ENCODE results near the gene KYNU.
"Not testable (repeated sequence)": the region's sequence is repeated elsewhere in the genome, so short reads cannot be mapped to it uniquely, and the experiment has no call there.

Gene KYNU

DNA sequence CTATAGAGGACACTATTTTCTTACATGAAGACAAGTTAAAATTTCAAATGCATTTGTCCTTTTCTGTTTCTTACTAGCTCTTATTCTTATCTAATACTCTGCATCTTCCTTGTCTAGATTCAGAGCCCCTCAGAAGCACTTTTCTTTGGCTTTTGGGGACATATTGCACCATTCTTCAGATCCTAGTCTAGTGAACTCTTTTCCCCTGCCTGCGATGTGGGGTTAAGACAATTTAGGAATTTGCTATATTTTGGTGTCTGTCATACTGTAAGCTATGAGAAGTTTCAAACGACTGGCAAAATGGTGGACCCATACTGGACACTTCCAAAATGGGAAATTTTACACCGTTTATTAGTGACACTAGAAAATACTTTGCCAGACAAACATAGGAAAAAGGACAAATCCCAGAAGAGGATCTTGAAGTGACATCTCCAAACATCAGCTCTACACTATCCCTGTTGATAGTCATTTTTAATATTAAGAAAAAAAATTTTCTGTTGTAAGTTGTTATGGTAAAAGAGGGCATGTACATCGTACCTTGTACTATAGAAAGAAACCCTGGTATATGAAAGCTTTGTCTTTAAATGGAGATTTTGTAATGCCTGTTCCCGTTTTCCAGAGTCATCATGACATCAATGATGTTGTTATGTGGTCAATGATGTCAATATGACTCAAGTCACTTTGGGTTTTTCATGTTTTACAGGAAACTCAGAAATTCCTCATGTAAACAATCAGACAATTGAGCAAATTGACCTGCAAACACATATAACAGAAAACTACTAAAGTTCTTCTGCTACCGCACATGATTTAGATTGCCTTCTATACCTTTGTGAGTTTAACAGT, 4.4 kb upstream of the KYNU start:
- DNase-seq, result no peak

DNA sequence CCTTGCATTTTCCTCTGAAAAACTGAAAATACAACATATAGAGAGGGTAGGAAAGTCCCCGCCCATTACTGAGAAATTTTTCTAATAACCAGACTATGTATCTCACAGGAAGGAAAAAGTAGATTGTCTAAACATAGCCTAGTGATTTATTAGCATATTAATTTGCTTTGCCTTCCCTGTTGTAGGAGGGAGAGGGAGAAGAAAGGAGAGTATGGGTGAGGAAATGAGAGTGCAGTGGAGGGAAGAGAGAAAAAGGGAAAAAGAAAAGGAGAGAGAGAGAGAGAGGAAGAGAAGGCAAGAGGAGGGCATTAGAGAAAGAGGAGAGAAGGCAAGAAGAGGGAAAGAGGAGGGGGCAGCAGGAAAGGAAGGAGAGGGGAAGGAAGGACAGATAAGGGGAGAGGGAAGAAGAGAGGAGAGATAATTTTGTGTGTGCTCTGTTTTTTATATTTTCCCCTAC, 3.6 kb upstream of the KYNU start:
- DNase-seq, result no peak

DNA sequence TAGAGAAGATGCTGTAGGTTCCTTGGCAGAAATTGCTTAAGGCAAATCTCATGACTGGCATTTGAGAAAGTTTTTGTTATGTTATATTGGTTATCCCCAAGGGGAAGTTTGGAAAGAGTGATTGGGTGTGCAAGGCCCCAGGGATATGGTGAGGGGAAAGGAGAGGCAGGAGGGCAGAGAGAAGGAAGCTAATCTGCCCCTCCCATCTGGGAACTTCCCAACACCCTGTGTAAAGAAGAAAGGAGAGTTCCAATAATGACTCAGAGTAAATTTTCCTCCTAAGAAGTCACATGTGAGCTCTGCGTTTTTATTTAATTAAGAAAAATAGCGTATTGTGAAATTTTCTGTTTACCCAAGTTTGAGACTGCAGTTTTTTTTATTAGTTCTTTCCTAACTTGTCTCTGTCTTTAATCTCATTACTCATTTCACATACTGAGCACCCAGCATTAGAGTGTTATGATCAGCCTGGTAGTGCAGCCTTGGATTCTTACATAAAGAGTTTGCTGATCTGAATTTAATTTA, 3.1 kb upstream of the KYNU start:
- DNase-seq, result no peak

DNA sequence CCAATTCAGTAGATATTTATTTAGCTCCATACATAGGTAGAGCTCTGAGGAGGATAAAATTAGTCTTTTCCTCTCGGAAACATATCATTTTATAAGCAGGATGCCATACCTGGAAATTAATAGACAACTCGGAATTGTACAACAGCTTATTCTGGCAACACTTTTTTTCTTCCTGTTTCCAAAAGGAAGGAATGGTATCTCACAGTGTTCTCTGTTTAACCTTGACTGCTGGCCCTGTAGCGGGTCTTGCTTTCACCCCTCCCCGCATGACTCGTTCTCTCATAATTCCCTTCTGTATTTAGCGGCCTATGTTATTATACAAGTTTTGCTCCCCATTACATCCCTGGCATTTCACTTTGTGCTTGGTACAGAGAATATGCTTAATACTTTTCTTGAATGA, 2.5 kb upstream of the KYNU start:
- no peak for DNase-seq

DNA sequence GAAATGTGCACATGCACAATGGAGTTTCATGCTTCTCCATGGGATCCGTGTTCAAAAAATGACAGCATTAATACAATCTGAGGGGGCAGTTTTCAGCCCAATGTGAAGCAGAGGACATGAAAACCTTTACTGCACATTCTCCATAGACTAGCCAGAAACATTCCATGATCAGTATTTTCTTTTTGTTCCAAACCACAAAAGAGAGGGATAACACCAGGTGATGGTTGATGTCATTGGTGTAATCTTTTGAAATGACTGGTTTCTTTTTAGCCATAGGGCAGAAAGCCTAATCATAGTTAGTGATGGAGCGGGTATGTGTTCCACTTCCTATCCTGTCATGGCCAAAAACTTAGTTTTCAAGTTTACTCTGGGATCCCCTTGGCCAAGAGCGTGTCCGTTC, 1.8 kb upstream of the KYNU start:
- DNase-seq, result no peak

GRCh38 chr2:142876423-142876822, 1.0 kb upstream of the KYNU start:
- no peak for DNase-seq

DNA sequence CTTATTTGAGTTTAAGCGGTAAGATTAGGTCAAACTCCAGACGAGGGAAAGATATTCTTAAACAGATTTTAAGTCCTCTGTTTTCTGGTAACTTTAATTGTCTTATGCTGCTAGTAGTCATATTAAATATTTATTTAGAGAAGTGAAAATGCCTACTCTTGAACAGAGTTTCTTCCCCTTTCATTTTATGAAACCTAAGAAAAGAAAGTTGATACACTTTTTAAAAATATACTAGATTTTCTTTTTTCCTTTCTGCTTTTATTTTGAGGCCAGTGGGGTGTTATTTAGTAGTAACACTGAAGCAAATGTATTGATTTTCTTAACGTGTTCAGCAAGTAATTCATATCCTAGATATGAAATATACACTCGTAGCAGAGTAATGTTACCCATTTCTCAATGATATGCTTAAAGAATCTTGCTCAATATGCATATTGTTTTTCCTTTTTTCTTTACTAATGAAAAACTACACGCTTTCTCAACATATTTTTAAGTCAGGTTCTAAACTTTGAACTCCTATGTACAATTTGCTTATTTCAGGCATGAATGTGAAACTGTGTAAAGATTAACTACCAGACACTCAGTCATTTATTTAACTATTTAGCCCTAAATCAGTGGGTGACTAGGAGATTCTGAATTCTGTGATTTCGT, 691 bp downstream of the KYNU start:
- no peak for DNase-seq

DNA sequence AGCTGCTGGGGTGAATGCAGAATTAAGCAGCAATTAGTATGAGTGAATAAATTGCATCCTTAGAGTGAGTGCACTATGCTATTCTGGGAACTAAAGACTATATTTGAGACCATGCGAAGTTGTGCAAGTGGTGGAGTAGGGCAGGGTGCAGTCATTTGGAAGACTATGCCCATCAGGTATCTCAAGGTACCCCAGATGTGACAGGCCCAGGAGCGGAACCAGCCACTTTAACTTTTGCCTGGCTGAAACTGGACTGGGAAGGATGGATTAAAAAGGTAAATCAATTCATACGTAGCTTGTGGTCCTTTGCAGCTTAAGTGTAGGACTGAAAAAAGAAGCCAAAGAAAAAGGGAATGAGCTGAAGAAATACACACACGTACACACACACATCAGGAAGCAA, 1.7 kb downstream of the KYNU start:
- no peak for DNase-seq

GRCh38 chr2:142880279-142880678, 2.8 kb downstream of the KYNU start:
- DNase-seq, result no peak

DNA sequence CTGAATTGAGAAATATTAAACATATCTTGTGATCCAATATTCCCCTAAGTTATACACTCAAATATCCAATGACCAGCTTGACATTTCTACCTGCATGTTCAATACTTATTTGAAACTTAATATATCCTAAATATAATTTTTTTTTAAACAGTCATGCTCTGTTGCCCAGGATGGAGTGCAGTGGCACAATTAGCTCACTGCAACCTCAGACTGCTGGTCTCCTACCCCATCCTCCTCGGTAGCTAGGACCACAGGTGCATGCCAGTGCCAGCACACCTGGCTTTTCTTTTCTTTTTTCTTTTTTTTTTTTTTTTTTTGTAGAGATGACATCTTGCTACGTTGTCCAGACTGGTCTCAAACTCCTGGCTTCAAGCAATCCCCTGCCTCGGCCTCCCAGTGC, 4.2 kb downstream of the KYNU start:
- no peak for DNase-seq

DNA sequence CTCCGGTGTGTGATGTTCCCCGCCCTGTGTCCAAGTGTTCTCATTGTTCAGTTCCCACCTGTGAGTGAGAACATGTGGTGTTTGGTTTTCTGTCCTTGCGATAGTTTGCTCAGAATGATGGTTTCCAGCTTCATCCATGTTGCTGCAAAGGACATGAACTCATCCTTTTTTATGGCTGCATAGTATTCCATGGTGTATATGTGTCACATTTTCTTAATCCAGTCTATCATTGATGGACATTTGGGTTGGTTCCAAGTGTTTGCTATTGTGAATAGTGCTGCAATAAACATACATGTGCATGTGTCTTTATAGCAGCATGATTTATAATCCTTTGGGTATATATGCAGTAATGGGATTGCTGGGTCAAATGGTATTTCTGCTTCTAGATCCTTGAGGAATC, 5.0 kb downstream of the KYNU start:
- DNase-seq, result not testable (repeated sequence)

DNA sequence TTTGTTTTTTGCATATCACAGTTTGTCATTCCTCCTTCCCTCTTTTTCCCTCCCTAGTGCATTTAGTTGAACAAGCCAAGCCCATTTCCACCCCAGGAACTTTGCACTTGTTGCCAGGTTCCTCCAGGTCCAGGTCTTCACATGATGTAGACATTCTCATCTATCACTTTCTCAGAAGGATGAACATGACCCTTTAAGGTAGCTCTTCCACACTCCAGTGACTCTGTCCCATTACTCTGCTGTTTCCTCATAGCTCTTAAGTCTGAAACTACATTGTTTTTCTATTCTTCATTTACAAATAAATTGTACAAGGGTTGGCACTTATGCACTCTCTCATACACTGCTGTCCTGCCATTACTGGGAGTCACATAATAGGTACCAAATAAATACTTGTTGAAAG, 6.1 kb downstream of the KYNU start:
- DNase-seq, result no peak

DNA sequence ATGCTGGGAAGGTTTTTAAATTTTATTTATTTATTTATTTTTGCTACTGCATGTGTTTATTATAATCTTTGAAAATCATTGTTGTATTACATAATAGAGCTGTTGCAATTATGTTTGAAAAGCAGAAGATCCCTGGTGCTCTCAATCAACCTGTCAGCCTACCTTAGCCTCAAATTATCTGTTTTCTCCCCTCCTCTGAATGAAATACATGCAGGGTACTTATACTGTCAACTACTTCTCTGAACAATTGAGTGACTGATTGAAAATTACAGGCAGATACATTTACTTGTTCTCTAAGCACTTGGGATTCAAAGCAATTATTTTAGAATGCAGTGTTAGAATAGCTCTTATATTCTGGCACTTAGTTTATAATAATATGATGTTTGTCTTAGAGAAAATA, 8.1 kb downstream of the KYNU start:
- no peak for DNase-seq

DNA sequence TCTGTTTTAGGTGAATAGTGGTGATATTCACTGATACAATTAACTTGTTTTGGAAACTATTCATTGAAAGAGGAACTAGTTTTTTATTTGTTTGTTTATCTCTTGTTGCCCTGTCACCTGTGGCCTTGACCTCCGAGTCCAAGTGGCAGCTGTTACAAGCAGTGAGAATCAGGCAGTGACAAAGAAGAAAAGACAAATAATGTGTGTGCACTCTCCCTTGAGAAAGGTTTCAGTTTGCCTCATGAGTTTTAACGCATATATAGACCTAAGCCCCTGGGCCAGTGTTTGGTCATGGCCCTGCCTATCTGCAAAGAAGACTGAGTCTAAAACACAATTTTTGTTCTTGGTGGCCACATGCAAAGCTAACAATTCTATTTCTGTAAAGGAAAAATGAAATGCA, 15.3 kb downstream of the KYNU start:
- no peak for DNase-seq

DNA sequence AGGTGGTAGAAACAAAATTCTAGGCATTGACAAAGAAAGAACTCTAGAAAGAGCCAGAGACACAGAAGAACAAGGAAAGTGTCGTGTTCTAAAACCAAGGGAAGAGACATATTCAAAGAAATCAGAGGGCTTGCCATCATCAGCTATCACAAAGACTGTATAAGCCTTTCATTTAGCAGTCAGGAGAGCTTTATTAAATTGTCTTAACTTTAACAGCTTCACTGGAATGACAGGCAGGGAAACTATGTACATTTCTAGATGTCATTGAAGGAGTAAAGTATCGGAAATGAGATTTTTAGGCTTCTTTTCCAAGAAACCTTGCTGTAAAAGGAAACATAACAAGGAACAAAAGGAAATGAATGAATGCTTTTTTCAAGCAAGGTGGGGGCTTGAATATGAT, 15.8 kb downstream of the KYNU start:
- DNase-seq, result no peak

DNA sequence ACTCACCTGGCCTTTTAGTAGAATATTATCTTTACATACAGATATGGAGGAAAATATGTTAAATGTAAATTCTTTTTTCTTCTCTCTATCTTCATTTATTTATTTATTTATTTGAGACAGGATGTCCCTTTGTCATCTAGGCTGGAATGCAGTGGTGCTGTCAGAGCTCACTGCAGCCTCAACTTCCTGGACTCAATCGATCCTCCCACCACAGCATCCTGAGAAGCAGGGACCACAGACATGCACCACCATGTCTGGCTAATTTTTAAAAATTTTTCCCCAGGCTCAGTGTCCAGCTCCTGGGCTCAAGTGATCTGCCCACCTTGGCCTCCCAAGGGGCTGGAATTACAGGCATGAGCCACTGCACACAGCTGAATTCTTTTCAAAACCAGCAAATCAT, 20.3 kb downstream of the KYNU start:
- no peak for DNase-seq

DNA sequence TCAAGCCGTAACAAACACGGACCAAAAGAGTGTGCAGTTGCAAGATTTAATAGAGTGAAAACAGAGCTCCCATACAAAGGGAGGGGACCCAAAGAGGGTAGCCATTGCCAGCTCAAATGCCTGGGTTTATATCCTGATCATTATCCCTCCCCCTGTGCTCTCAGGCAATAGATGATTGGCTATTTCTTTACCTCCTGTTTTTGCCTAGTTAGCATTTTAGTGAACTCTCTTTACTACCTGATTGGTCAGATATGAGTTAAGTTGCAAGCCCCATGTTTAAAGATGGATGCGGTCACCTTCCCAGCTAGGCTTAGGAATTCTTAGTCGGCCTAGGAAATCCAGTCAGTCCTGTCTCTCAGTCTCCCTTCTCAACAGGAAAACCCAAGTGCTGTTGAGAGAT, 22.9 kb downstream of the KYNU start:
- DNase-seq, result not testable (repeated sequence)

GRCh38 chr2:142901780-142902179, 24.3 kb downstream of the KYNU start:
- no peak for DNase-seq

DNA sequence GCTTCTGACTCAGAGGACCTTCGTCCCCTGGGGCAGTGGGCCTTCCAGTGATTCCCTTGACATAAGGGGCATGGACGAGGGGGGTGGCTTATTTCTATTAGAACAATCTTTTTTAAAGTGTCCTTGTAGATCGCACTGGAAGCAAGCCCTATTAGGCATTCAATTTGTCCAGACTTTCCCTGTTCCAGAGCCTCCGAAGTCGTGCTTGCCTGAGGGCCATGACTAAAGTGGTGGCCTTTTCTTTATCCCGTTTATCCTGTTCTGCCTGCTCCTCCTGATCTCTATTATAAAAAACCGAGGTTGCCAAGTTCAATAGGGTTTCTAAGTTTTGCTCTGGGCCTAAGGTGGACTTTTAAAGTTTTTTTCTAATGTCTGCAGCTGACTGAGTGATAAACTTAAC, 26.3 kb downstream of the KYNU start:
- DNase-seq, result not testable (repeated sequence)

- DNase-seq, result no peak
Observed at GRCh38 chr2:142907653-142908052, 30.2 kb downstream of the KYNU start.

DNA sequence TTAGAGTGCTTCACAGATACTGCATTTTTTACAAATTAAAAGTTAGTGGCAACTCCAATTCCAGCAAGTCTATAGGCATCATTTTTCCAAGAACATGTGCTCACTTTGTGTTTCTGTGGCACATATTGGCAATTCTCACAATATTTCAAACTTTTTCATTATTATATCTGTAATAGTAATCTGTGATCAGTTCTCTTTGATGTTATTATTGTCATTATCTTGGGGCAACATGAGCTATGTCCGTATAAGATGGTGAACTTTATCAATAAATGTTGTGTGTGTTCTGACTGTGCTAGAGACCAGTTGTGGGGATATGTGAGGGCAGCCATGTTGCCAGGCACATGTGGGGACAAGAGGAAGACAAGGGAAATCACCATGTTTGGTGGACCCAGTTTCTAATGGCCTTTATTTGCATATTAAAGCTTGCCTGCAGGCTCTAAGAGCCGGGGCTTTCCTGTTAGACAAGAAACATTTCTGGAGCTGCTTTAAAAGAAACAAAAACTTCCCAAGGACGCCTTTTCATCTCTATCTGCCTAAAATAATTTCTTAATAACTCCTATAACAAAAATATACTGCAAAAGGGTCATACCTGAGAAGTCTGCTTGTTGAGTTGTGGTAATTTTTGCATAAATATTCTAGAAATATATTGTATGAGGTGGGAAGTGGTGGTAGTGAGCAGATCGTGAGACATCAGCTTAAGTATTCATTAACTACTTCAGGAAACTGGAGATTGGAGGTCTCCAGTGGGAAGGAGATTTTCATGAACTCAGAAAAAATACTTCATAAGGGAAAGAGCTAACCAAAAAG, 37.2 kb downstream of the KYNU start:
- DNase-seq, result no peak

- no peak for DNase-seq
Observed at GRCh38 chr2:142915502-142915901, 38.0 kb downstream of the KYNU start.

DNA sequence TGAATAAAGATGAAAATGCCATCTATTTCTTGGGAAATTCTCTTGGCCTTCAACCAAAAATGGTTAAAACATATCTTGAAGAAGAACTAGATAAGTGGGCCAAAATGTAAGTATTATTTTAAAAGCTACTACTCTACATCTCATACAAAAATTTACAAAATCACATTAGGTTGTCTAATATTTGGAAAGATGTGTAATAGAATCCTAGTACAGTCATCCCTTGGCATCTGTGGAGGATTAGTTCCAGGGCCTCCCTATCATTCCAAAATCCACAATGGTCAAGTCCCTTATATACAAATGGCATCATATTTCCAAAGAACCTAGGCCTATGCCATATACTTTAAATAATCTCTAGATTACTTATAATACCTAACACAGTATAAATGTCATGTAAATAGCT, 41.2 kb downstream of the KYNU start:
- DNase-seq, result no peak

DNA sequence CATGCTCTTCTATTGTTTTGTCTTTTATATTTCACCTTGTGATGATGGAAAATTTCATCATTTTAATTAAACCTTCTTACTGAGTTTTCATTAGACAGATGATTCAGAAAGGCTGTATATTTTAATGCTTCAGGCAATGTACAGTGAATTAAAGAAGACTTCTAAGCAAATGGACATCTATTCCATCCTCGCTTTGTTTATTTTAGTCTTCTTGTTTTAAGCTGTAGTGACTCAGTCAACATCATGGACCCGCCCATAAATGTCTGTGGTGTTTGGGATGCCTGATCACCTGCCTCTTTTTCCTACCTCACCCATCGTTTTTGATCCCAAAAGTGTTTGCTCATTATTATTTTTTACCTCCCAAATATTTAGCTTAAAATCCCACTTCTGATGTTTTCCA, 43.1 kb downstream of the KYNU start:
- DNase-seq, result no peak
